ENCODE data around the gene MPDU1. TPM values are rescaled to one million over a fixed set of nuclear protein-coding genes. Genes with fewer than 3 reads are reported as not detected.
"Not testable (repeated sequence)": the region's sequence is repeated elsewhere in the genome, so short reads cannot be mapped to it uniquely, and the experiment has no call there.

MPDU1 gene
- total RNA-seq, 4 donors from 2014 or later = 37.1 to 236 (median 125) TPM

GRCh38 chr17:7618608-7619007, 35.0 kb downstream of the MPDU1 start:
- no peak for DNase-seq
- H3K27me3 ChIP-seq = no peaks in the 10 kb centered on the region
- peaks cover 0 to 7% (median 3%) of the 10 kb centered on the region in 4 donors for H3K4me1 ChIP-seq
- no peak for TF ChIP-seq POLR2A (IDR thresholded peaks at IDR 0.05)
- TF ChIP-seq CTCF (IDR thresholded peaks at IDR 0.05) = no peak
- no peak overlapping the region for H3K27ac ChIP-seq
- H3K4me3 ChIP-seq = no peak overlapping the region
- no peaks in the 10 kb centered on the region for H3K36me3 ChIP-seq
- H3K9me3 ChIP-seq = no peaks in the 10 kb centered on the region

GRCh38 chr17:7620835-7621234, 37.2 kb downstream of the MPDU1 start:
- no peak for DNase-seq
- Histone ChIP-seq H3K36me3 (peaks cover 0 to under 1% (median 0%) of the 10 kb centered on the region in 3 donors), H3K27ac (no peak overlapping the region), H3K27me3 (no peaks in the 10 kb centered on the region), H3K4me1 (peaks cover 0 to 8% (median 0%) of the 10 kb centered on the region in 4 donors), H3K9me3 (no peaks in the 10 kb centered on the region), H3K4me3 (no peak overlapping the region)
- TF ChIP-seq POLR2A (IDR thresholded peaks at IDR 0.05) (no peak), CTCF (IDR thresholded peaks at IDR 0.05) (no peak)

- Histone ChIP-seq H3K4me1 (peaks cover 0 to 24% (median 2%) of the 10 kb centered on the region in 4 donors), H3K36me3 (peaks cover 0 to 6% (median 0%) of the 10 kb centered on the region in 3 donors), H3K4me3 (no peak overlapping the region), H3K27me3 (no peaks in the 10 kb centered on the region), H3K27ac (no peak overlapping the region), H3K9me3 (no peaks in the 10 kb centered on the region)
- no peak for DNase-seq
- TF ChIP-seq CTCF (IDR thresholded peaks at IDR 0.05) (no peak), POLR2A (IDR thresholded peaks at IDR 0.05) (no peak)
Measured at GRCh38 chr17:7623661-7624060, 40.0 kb downstream of the MPDU1 start.

- peak in 1 of 2 donors; percentile 22 for TF ChIP-seq POLR2A (IDR thresholded peaks at IDR 0.05)
- not testable (repeated sequence) for H3K9me3 ChIP-seq, H3K36me3 ChIP-seq, H3K27me3 ChIP-seq
- peak overlapping the region in 1 of 4 donors; percentile 84 for H3K4me3 ChIP-seq
- H3K27ac ChIP-seq = peak overlapping the region in 3 of 4 donors; percentile 94 to 96 (median 95)
- peak in 2 of 3 donors; percentile 60 to 61 for DNase-seq
- H3K4me1 ChIP-seq = peaks cover 0 to 24% (median 2%) of the 10 kb centered on the region in 4 donors
Measured at GRCh38 chr17:7625749-7626148, 42.1 kb downstream of the MPDU1 start.

- no peak for DNase-seq
- TF ChIP-seq POLR2A (IDR thresholded peaks at IDR 0.05) (no peak), CTCF (IDR thresholded peaks at IDR 0.05) (no peak)
- Histone ChIP-seq H3K4me3 (peak overlapping the region in 3 of 4 donors; percentile 84 to 94 (median 88)), H3K4me1 (peaks cover 0 to 24% (median 2%) of the 10 kb centered on the region in 4 donors), H3K9me3 (no peaks in the 10 kb centered on the region), H3K27me3 (no peaks in the 10 kb centered on the region), H3K27ac (peak overlapping the region in 3 of 4 donors; percentile 94 to 96 (median 95)), H3K36me3 (peaks cover 0 to 6% (median 0%) of the 10 kb centered on the region in 3 donors)
Measured at GRCh38 chr17:7626307-7626706, 42.7 kb downstream of the MPDU1 start.

- TF ChIP-seq CTCF (IDR thresholded peaks at IDR 0.05) (no peak), POLR2A (IDR thresholded peaks at IDR 0.05) (no peak)
- Histone ChIP-seq H3K4me3 (peak overlapping the region; percentile 64 to 94 (median 86)), H3K4me1 (peaks cover 0 to 24% (median 2%) of the 10 kb centered on the region in 4 donors), H3K9me3 (no peaks in the 10 kb centered on the region), H3K27me3 (no peaks in the 10 kb centered on the region), H3K27ac (peak overlapping the region; percentile 80 to 96 (median 94)), H3K36me3 (peaks cover 0 to 6% (median 0%) of the 10 kb centered on the region in 3 donors)
- DNase-seq = peak in 1 of 3 donors; percentile 50
Measured at GRCh38 chr17:7626956-7627249, 43.3 kb downstream of the MPDU1 start.

Data from Peyer's patch (tissue), 4 donors.